HG02884 (cell line): Measurements from ENCODE around the gene CHD5.

ENCODE experiments used
- ATAC-seq: cut with Tn5 transposase; IDR thresholded peaks from one replicate; pipeline ENCODE4 v1.9.1; 2021; ENCODE audit warnings: mild to moderate bottlenecking, moderate library complexity; ENCODE audit not compliant: unreplicated experiment

The CHD5 gene

DNA sequence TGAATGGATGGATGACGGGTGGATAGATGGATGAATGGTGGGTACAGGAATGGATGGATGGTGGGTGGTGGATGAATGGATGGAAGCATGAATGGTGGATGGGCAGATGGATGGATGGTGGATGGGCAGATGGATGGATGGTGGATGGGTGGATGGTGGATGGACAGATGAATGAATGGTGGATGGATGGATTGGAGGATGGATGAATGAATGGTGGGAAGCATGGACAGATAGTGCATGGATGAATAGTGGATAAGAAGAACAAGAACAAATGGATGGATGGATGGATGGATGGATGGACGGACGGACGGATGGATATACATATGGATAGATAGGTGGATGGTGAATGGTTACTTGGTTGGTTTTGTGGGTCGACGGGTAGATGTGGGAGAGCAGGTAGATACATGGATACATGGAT, 4.7 kb downstream of the CHD5 start:
- ATAC-seq: no peak

- no peak for ATAC-seq
Measured at GRCh38 chr1:6174621-6175410, 5.3 kb downstream of the CHD5 start.

DNA sequence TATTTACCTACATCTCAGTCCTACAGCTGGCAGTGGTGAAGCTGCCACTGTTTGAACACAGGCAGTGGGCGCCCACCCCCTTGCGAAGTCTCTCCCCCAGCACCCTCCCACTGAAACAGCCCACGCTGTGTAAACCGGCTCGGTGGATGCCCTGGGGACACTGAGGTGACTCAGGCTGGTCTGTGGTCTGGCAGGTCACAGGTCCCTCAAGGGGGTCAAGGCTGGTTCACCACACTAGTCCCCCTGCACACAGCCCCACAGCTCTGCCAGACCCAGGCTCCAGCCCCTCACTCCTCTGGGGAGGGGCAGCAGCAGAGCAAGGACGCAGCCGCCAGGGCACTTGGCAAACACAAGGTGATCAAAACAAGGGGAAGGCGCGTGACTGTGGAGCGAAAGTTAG, 7.6 kb downstream of the CHD5 start:
- ATAC-seq: no peak

GRCh38 chr1:6171548-6172124, 8.5 kb downstream of the CHD5 start:
- no peak for ATAC-seq

DNA sequence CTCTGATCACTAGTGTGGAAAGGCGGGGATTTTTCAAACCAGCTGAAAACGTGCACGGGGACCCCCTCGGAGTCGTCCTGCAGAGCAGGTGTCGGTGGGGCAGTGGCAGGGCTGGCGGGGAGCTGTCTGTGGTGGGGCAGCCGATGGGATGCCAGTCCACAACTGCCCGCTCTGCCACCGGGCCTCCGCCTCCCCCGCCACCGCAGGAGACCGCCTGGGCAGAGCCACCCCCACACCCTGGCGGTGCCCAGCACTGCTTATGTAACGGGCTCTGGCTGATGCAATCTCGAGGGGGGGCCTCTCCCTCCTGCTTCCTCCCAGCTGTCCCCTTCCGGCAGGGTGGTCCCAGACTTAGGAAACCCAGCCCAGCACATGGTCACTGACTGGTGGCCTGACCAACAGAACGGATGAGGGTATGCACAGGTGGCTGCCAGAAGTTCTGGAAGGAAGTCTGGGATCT, 9.3 kb downstream of the CHD5 start:
- no peak for ATAC-seq

DNA sequence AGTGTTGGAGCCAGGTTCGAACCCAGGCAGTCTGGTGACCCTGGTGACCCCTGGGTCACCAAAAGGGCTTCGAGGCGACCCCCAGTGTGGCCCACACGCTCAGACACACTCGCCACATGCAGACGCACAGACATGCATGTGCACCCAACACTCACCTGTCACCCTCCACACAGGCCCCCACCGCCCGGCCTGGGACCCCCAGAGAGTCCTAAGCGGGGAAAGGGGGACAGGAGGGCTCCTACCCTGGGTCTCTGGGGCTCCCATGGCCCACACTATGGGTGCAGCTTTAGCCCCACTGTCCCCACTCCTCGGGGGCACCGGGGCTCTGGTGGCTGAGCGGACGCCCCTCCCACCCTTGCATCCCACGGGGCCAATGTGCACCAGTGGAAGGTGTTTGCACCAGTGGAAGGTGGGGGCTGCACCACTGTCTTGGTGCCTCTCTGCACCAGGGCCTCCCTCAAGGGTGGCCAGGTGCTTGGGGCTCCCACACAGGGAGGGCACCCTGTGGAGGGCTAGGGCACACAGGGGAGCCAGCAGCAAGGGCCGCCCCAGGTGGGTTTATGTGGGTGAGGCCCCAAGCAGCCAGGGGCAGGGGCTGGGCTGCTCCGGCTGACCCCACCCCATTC, 9.9 kb downstream of the CHD5 start:
- no peak for ATAC-seq

DNA sequence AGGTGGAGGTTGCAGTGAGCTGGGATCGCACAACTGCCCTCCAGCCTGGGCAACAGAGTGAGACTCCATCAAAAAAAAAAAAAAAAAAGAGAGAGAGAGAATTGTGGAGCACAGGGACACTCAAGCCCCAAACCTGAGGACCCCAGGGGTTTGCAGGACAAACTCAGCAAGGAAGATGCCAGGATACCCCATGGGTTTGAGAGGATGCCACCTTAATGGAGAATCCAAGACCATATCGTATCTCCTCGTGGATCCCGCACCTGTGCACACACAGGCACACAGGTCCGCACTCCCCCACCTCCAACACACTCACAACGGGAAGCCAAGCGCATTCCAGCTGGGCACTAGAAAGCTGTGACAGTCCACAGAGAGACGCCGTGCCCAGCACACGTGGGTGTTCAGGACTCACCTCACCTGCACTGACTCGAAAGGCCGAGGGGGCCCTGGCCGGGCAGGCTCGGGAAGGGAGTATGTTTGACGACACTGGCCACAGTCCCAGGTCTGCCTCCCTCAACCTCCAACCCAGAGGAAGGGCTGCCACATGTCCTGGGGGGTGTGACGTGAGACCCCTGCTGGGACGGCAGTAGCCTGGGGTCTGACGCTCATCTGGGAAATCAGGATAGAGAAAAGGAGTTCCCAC, 11.1 kb downstream of the CHD5 start:
- ATAC-seq: no peak

GRCh38 chr1:6167391-6168303, 12.5 kb downstream of the CHD5 start:
- ATAC-seq: no peak

DNA sequence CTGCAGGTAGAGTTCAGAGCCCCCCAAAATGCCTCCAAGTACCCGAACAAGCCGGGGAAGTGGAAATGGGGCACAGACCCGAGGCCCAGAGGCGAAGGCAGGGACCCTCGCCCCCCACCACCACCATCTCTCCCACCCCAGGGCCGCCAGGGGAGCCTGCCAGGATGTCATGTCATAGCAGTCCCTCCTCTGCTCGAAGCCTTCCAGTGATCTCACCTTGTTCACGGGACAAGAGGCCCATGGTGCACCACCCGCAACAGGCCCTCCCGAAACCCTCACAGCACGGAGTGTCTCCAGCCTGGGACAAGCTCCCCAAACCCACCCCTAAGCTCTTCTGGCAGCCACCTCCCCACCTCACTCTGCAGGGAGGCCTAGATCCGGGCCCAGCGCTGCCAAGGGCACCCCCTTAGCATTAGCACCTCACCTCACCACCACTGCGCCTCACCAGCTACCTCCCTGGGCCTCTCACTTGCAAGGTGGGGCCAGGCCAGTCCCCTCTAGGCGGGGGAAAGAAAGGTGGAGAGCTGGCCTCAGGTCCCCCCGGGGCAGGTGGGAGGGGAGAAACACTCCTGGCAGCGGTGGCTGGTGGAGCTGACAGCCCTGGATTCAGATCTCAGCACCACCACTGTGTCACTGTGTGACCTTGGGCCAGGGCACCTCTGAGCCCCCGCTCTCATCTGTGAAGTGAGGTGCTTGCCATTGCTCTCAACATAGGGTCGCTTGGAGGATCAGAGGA, 13.3 kb downstream of the CHD5 start:
- ATAC-seq: no peak

DNA sequence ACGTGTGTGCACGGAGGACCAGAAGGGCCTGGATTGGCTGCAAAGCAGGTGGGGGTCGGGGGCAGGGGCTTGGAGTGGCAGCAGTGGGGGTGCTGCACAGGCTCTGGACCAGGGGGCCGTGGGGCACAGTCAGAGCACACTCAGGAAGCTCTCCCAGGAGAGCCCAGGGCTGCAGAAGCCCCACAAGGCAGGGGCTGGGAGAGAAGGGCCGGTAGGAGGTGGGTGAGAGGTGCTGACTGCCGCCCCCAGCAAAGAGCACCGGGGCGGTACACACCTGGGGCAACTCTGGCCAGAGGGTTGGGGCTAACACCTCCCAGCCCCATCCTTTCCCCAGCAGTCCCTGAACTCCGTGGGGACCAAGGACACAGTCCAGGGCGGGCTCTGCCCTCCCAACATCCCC, 13.9 kb downstream of the CHD5 start:
- no peak for ATAC-seq

DNA sequence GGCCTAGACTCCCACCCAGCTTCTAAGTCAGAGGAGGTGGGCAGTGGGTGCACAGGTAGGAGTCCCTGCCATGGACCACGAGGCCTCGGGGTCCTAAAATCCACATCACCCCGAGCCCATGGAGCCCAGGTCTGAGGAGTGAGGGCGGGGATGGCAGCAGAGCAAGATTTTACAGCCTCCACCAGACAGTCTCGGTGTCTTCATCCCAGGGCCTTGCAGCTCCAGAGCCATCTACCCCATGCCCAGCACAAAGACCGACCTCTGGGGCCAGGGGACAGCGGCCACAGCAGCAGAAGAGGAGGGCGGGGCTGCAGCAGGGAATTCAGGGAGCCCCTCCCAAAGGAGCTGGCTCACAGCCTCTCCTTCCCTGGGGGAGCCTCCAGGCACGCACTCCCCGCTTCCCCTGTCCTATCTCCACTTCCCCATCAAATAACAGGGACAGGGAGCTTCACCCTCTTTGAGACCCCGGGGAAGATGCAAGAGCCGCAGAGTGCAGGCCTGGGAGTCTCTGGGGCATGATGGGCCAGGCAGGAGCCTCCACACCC, 14.6 kb downstream of the CHD5 start:
- ATAC-seq: no peak

DNA sequence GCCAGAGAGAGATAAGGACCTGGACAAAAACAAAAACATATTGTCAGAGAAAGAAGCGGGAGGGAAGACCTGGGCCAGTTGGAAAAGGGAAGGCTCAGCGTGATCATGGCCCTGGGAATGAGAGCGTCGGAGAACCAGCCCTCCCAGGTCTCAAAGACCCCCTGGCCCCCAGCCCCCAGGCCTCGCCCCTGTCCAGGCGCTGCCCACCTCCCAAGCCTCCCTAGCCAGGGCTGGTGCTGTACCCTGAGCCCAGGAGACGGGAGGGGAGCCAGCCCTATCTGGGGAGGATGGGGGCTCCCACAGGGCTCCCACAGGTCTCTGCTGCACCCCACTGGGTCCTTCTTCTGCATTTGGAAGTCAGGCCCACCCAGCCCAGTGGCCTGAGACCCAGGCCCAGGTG, 15.1 kb downstream of the CHD5 start:
- no peak for ATAC-seq

DNA sequence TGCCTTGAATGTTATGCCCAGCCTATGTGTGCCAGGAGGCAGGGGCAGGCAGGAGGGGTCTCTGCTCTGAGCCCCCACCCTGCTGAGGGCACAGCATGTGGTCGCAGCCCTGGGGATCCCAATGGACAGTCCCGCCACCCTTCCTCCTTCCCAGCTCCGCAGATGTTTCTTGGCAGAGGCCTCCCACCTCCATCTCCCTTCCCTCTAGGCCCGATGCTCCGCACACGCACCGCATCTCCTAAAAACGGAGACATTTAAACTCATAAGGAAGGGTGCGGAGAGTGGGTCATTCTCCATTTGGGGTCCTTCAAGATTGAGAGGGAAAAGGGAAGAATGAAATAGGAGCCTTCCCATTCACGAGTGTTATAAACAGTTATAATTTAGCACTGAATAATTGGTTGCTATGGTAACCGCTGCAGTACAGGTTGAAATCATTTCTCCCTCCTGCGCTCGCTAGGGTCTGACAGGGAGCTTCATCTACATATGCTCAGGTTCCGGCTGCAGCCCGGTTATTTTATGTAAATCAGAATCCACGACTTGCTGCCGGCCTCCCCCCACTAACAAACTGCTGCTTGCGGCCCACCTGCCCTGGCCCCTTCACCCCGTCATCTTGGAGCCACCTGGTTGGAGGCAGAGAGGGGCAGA, 16.0 kb downstream of the CHD5 start:
- no peak for ATAC-seq

- no peak for ATAC-seq
Measured at GRCh38 chr1:6163191-6163972, 16.7 kb downstream of the CHD5 start.

DNA sequence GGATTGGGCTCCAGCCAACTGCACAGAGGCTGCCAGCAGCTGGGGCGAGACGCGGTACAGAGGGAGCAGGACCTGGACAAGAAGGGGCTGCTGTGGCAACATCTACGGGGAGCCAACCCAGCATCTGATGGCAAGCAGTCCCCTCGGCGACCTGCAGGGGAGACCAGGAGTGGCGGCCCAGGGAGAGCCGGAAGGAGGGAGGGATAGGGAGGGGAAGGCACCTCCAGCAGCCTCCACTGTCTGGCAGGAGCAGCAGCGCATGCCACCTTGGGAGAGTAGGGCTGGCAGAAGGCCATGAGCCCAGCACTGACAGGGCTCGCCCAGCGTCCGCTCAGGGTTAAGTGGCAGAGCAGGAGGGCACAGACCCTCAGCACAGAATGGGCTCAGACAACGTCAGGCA, 17.3 kb downstream of the CHD5 start:
- no peak for ATAC-seq

DNA sequence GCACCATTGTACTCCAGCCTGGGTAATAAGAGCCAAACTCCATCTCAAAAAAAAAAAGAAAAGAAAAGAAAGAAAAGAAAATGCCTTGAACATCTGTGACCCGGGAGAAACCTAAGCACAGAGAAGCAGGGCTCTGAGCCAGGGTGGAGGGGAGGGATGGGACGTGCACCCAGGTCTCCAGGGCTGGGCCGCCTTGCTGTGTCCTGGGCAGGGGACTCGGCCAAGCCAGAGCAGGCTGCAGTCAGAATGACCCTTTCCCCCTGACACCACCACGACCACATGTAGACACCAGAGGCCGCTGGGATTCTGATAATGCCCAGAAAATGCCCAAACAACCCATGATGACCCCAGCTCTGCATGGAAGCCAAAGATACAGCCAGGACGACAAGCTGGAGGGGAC, 17.8 kb downstream of the CHD5 start:
- no peak for ATAC-seq

DNA sequence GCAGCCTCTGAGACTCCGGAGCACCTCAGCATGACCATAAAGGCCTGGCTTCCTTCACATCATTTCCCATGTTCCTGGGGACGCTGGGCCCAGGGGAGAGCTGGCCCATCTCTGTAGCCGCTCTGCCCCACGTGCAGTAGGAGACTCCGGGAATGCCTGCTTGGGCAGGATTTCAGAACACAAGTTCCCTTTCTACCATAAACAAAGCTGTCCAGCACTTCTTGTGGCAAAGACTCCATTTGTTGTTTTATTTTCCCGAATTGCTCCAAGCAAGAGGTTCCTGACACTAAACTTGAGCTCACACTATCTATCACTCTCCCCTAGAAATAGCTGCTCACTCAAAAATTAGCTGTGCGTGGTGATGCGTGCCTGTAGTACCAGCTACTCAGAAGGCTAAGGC, 21.9 kb downstream of the CHD5 start:
- ATAC-seq: no peak

DNA sequence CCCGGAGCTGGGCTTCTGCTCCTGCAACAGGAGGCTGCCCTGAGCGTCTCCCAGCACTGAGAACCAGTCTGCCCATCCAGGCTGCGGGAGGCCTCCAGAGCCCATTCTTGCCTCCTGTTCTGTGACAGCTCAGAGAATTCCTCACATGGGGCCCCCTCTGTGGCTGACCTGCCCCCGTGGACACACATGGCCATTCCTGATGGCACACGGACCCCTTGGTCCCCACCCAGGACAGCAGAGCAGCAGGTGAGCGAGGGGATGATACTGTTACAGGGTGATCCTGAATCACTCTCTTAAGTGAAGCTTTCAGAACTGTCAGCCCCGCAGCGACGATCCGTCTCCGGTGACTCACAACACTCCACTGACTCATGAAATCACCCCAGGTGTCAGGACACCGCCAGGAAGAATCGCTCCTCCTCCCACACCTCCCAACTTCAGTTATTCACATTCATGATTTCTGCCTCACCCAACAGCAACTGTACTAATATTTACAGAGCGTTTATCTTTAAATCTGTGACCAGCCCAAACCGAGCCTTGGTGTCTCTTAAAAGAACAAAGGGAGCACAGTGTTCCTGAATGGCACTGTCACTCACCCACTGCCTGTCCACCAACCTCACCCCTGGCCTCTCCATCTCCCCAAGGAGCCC, 22.5 kb downstream of the CHD5 start:
- no peak for ATAC-seq
